IMR-90 (cell line): ENCODE results near the gene GLCCI1. TPM values are rescaled to one million over a fixed set of nuclear protein-coding genes. Genes with fewer than 3 reads are reported as not detected.

Experiments
- ATAC-seq: fragments of 200-7000 bp; cut with Tn5 transposase; 2 replicates; pipeline ENCODE4 v1.9.1; 2020; ENCODE audit warnings: low read depth, mild to moderate bottlenecking, moderate library complexity
- BruUV-seq: library from RNA; stranded (reverse); fragments of 400-500 nt; replicated peaks from 2 replicates; lab custom pipeline; 2021; lab: Mats Ljungman, UMichigan
- CTCF ChIA-PET: fragments of 300-600 bp; formaldehyde crosslinking; extraction: SDS; loops from one replicate; lab custom pipeline; 2021; ENCODE audit warnings: antibody characterized with exemption; lab: Yijun Ruan, JAX
- POLR2A ChIA-PET: fragments of 300-600 bp; sonication (Branson Sonifier 250); formaldehyde crosslinking; loops from one replicate; lab custom pipeline; 2022; ENCODE audit warnings: antibody characterized with exemption; ENCODE audit not compliant: unreplicated experiment; lab: Charles Lee
- DNase-seq: peaks from one replicate; pipeline ENCODE4 v3.0.0; 2013
- H2AFZ ChIP-seq: replicated peaks from 2 replicates; pipeline ENCODE3; 2013; ENCODE audit warnings: low read length, mild to moderate bottlenecking; ENCODE audit not compliant: poor library complexity
- H2AK5ac ChIP-seq: 2 replicates; pipeline ENCODE4 v1.6.1; 2013; ENCODE audit warnings: low read depth, low read length, inconsistent platforms
- H2AK9ac ChIP-seq: replicated peaks from 2 replicates; pipeline ENCODE3; 2013; ENCODE audit warnings: mild to moderate bottlenecking, low read depth, low read length, moderate library complexity; ENCODE audit not compliant: poor library complexity
- H2BK120ac ChIP-seq: 2 replicates; pipeline ENCODE4 v1.6.1; 2013; ENCODE audit warnings: low read depth, low read length, inconsistent platforms
- H2BK15ac ChIP-seq: 3 replicates; pipeline ENCODE4 v1.6.1; 2013; ENCODE audit warnings: low read depth, low read length, inconsistent platforms
- H2BK20ac ChIP-seq: 2 replicates; pipeline ENCODE4 v1.6.1; 2013; ENCODE audit warnings: low read depth, mild to moderate bottlenecking, inconsistent platforms, low read length, moderate library complexity
- H2BK5ac ChIP-seq: 2 replicates; pipeline ENCODE4 v1.6.1; 2013; ENCODE audit warnings: mild to moderate bottlenecking, low read depth, low read length, inconsistent platforms; ENCODE audit not compliant: poor library complexity, severe bottlenecking
- H3K14ac ChIP-seq: replicated peaks from 2 replicates; pipeline ENCODE4 v1.6.1; 2013; ENCODE audit warnings: low read depth, low read length, inconsistent platforms
- H3K18ac ChIP-seq: 2 replicates; pipeline ENCODE4 v1.6.1; 2013; ENCODE audit warnings: low read depth, low read length, control low read depth
- H3K23ac ChIP-seq: 2 replicates; pipeline ENCODE4 v1.6.1; 2013; ENCODE audit warnings: low read depth, low read length, inconsistent platforms
- H3K27ac ChIP-seq: 2 replicates; pipeline ENCODE4 v1.5.1; 2013; ENCODE audit warnings: mild to moderate bottlenecking, control low read depth, low read length; ENCODE audit not compliant: insufficient read depth
- H3K27me3 ChIP-seq: 2 replicates; pipeline ENCODE4 v1.6.1; 2013; ENCODE audit warnings: low read length; ENCODE audit not compliant: control insufficient read depth, insufficient read depth
- H3K36me3 ChIP-seq: 2 replicates; pipeline ENCODE4 v1.6.1; 2013; ENCODE audit warnings: low read length, mixed read lengths; ENCODE audit not compliant: control insufficient read depth, insufficient read depth
- H3K4ac ChIP-seq: 2 replicates; pipeline ENCODE4 v1.6.1; 2013; ENCODE audit warnings: low read depth, low read length, inconsistent platforms
- H3K4me1 ChIP-seq: 2 replicates; pipeline ENCODE4 v1.6.1; 2013; ENCODE audit warnings: low read length, mixed read lengths; ENCODE audit not compliant: control insufficient read depth, insufficient read depth
- H3K4me2 ChIP-seq: 2 replicates; pipeline ENCODE4 v1.6.1; 2013; ENCODE audit warnings: low read depth, mild to moderate bottlenecking, control low read depth, low read length, moderate library complexity
- H3K4me3 ChIP-seq: 2 replicates; pipeline ENCODE4 v1.5.1; 2013; ENCODE audit warnings: low read depth, mild to moderate bottlenecking, control low read depth, low read length, moderate library complexity; ENCODE audit not compliant: insufficient read depth
- H3K56ac ChIP-seq: 2 replicates; pipeline ENCODE4 v1.6.1; 2013; ENCODE audit warnings: low read length, inconsistent platforms; ENCODE audit not compliant: insufficient read depth; ENCODE audit errors: extremely low read depth
- H3K79me1 ChIP-seq, 2 experiments: 2 replicates each; pipeline ENCODE4 v1.6.1; 2013; ENCODE audit warnings: low read length in 2 of 2, inconsistent platforms in 1 of 2, low read depth in 1 of 2
- H3K9ac ChIP-seq: 2 replicates; pipeline ENCODE4 v1.6.1; 2013; ENCODE audit warnings: low read depth, low read length, control low read depth
- H3K9me1 ChIP-seq: 2 replicates; pipeline ENCODE4 v1.6.1; 2013; ENCODE audit warnings: low read length, inconsistent platforms; ENCODE audit not compliant: insufficient read depth
- H3K9me3 ChIP-seq: 2 replicates; pipeline ENCODE4 v1.6.1; 2013; ENCODE audit warnings: low read length; ENCODE audit not compliant: control insufficient read depth, insufficient read depth
- H4K20me1 ChIP-seq: 2 replicates; pipeline ENCODE4 v1.6.1; 2013; ENCODE audit warnings: low read length, inconsistent platforms; ENCODE audit not compliant: insufficient read depth
- H4K5ac ChIP-seq: 2 replicates; pipeline ENCODE4 v1.6.1; 2013; ENCODE audit warnings: mild to moderate bottlenecking, low read depth, low read length, control low read depth
- H4K8ac ChIP-seq, 2 experiments: 2 replicates each; pipeline ENCODE4 v1.6.1; 2013; ENCODE audit warnings: low read depth in 2 of 2, low read length in 2 of 2, control low read depth in 1 of 2, inconsistent platforms in 1 of 2
- H4K91ac ChIP-seq: 2 replicates; pipeline ENCODE4 v1.6.1; 2013; ENCODE audit warnings: low read depth, low read length, inconsistent platforms; ENCODE audit not compliant: insufficient read depth
- BHLHE40 ChIP-seq: fragments of 150-350 bp; IDR thresholded peaks from 2 replicates; pipeline ENCODE4 v1.6.1; 2016; ENCODE audit warnings: mild to moderate bottlenecking, low read depth, low read length
- CEBPB ChIP-seq: IDR thresholded peaks from 2 replicates; pipeline ENCODE4 v1.6.1; 2012; ENCODE audit warnings: low read depth, low read length, improper control_type of control experiment
- CHD1 ChIP-seq: IDR thresholded peaks from 2 replicates; pipeline ENCODE4 v1.6.1; 2012; ENCODE audit warnings: low read depth, low read length, improper control_type of control experiment
- CTCF ChIP-seq: conservative IDR thresholded peaks from 2 replicates; pipeline ENCODE4 v1.5.1; 2012; ENCODE audit warnings: mild to moderate bottlenecking, low read depth, low read length, improper control_type of control experiment
- FOS ChIP-seq: fragments of 150-350 bp; IDR thresholded peaks from 2 replicates; pipeline ENCODE4 v1.6.1; 2016; ENCODE audit warnings: low read depth, low read length
- MAFK ChIP-seq: IDR thresholded peaks from 2 replicates; pipeline ENCODE4 v1.6.1; 2012; ENCODE audit warnings: low read depth, low read length, improper control_type of control experiment
- MAZ ChIP-seq: IDR thresholded peaks from 2 replicates; pipeline ENCODE4 v1.6.1; 2012; ENCODE audit warnings: low read depth, mild to moderate bottlenecking, low read length, improper control_type of control experiment, moderate library complexity, borderline replicate concordance
- MXI1 ChIP-seq: IDR thresholded peaks from 2 replicates; pipeline ENCODE4 v1.6.1; 2012; ENCODE audit warnings: low read depth, mild to moderate bottlenecking, low read length, moderate library complexity, borderline replicate concordance
- NFE2L2 ChIP-seq: fragments of 150-350 bp; IDR thresholded peaks from 2 replicates; pipeline ENCODE4 v1.6.1; 2016; ENCODE audit warnings: low read depth, mild to moderate bottlenecking, low read length
- POLR2A ChIP-seq: IDR thresholded peaks from 2 replicates; pipeline ENCODE4 v1.6.1; 2012; ENCODE audit warnings: mild to moderate bottlenecking, low read depth, low read length
- RAD21 ChIP-seq: IDR thresholded peaks from 2 replicates; pipeline ENCODE4 v1.6.1; 2012; ENCODE audit warnings: low read length, improper control_type of control experiment
- RCOR1 ChIP-seq: IDR thresholded peaks from 2 replicates; pipeline ENCODE4 v1.6.1; 2012; ENCODE audit warnings: mild to moderate bottlenecking, low read length, improper control_type of control experiment; ENCODE audit not compliant: insufficient replicate concordance
- RFX5 ChIP-seq: IDR thresholded peaks from 2 replicates; pipeline ENCODE4 v1.8.0; 2012; ENCODE audit warnings: low read depth, mild to moderate bottlenecking, low read length, moderate library complexity
- SMC3 ChIP-seq: fragments of 150-350 bp; IDR thresholded peaks from 2 replicates; pipeline ENCODE4 v1.6.1; 2016; ENCODE audit warnings: low read depth, mild to moderate bottlenecking, antibody characterized with exemption, low read length, moderate library complexity
- USF2 ChIP-seq: fragments of 150-350 bp; IDR thresholded peaks from 2 replicates; pipeline ENCODE4 v1.6.1; 2017; ENCODE audit warnings: mild to moderate bottlenecking, antibody characterized with exemption, low read length, low read depth
- dilution Hi-C: fragments of 300-500 bp; cut with HindIII; formaldehyde crosslinking; loops from one replicate; pipeline ENCODE4 v1.14.3; 2018; ENCODE audit warnings: low sequenced_read_pairs; ENCODE audit not compliant: unreplicated experiment
- in situ Hi-C: fragments of 300-500 bp; cut with MboI; formaldehyde crosslinking; loops from 3 replicates; pipeline ENCODE4 v1.14.3; 2019; ENCODE audit warnings: low sequenced_read_pairs, inconsistent platforms, mixed read lengths
- intact Hi-C: fragments of 100-400 bp; cut with micrococcal nuclease; formaldehyde crosslinking; loops from 2 replicates; pipeline ENCODE4 v1.10.0; 2022
- polyA plus RNA-seq, 3 experiments: library from polyadenylated mRNA; depleted of rRNA; stranded (reverse); fragments of >200 nt; gene quantifications; 2 replicates each; pipeline ENCODE4 v1.2.3, GENCODE V29; 2012; ENCODE audit warnings: low replicate concordance in 1 of 3
- total RNA-seq: library from RNA; depleted of rRNA; stranded (reverse); fragments of >200 nt; gene quantifications from 2 replicates; pipeline ENCODE4 v1.2.3, GENCODE V29; 2012
- TF ChIP-seq, protein P1 (sequence below): fragments of 150-350 bp; IDR thresholded peaks from 2 replicates; pipeline ENCODE4 v1.6.1; 2016; ENCODE audit warnings: low read depth, mild to moderate bottlenecking, low read length, moderate library complexity, borderline replicate concordance

The GLCCI1 gene
- total and polyA plus RNA-seq, 2 of the 4 experiments (the other 2 are of a cell fraction), result 4.1 to 6.2 TPM

DNA sequence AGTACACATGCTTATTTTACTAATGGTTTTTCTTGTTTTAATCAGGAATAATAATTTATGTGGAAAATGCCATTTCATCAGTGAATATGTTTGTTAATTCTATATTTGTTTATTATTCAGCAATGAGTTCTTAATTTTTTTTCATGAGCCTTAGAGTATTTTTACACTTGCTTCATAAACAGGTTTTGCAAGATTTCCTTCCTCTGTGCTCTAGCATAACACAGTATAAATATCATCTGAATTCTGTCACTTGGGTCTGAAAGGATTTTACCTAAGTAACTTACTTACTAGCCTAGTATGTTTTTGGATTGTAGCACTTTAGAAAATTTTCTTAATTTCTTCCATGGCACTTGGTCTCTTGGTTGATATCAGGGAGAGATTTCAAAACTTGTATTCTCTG, 45.8 kb downstream of the GLCCI1 start:
- in situ Hi-C loops, result no loop called here
- H2BK20ac ChIP-seq, result no peak overlapping the region
- H3K56ac ChIP-seq, result no peak overlapping the region
- no peak for DNase-seq
- no peaks in the 10 kb centered on the region for H3K27me3 ChIP-seq
- dilution Hi-C loops, result no loop called here
- H3K4me3 ChIP-seq, result no peak overlapping the region
- H3K18ac ChIP-seq, result no peak overlapping the region
- H4K5ac ChIP-seq, result no peak overlapping the region
- H3K27ac ChIP-seq, result no peak overlapping the region
- no peak overlapping the region for H4K8ac ChIP-seq
- peaks cover 0 to under 1% of the 10 kb centered on the region in 2 experiments; a peak in 1 of 4 replicates for H3K79me1 ChIP-seq
- H2BK15ac ChIP-seq, result no peak overlapping the region
- H4K91ac ChIP-seq, result no peak overlapping the region
- H3K4me1 ChIP-seq, result no peaks in the 10 kb centered on the region
- no peak overlapping the region for H2AK9ac ChIP-seq
- no peak overlapping the region for H3K14ac ChIP-seq
- CTCF ChIA-PET, result no interaction called here
- H3K9me1 ChIP-seq, result no peaks in the 10 kb centered on the region
- H3K9me3 ChIP-seq, result no peaks in the 10 kb centered on the region
- no peaks in the 10 kb centered on the region for H3K36me3 ChIP-seq
- no peak for TF ChIP-seq RCOR1
- no peak for TF ChIP-seq FOS
- TF ChIP-seq CHD1, result no peak
- TF ChIP-seq CEBPB, result no peak
- no peak for TF ChIP-seq RAD21
- TF ChIP-seq SMC3, result no peak
- no peak for TF ChIP-seq RFX5
- TF ChIP-seq BHLHE40, result no peak
- TF ChIP-seq MXI1, result no peak
- no peak for TF ChIP-seq CTCF
- no peak for TF ChIP-seq MAFK
- TF ChIP-seq MAZ, result no peak
- no peak for TF ChIP-seq NFE2L2
- TF ChIP-seq USF2, result no peak
- TF ChIP-seq, protein P1, sequence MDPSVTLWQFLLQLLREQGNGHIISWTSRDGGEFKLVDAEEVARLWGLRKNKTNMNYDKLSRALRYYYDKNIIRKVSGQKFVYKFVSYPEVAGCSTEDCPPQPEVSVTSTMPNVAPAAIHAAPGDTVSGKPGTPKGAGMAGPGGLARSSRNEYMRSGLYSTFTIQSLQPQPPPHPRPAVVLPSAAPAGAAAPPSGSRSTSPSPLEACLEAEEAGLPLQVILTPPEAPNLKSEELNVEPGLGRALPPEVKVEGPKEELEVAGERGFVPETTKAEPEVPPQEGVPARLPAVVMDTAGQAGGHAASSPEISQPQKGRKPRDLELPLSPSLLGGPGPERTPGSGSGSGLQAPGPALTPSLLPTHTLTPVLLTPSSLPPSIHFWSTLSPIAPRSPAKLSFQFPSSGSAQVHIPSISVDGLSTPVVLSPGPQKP, result no peak
- no peak for TF ChIP-seq POLR2A
- H2BK5ac ChIP-seq, result no peak overlapping the region
- H3K9ac ChIP-seq, result no peak overlapping the region
- no peak overlapping the region for H3K23ac ChIP-seq
- POLR2A ChIA-PET, result no interaction called here
- no peaks in the 10 kb centered on the region for H4K20me1 ChIP-seq
- no peak overlapping the region for H2AFZ ChIP-seq
- intact Hi-C loops, result no loop called here
- H2AK5ac ChIP-seq, result no peak overlapping the region
- H3K4ac ChIP-seq, result no peak overlapping the region
- BruUV-seq, result no TSS peak
- H2BK120ac ChIP-seq, result no peak overlapping the region
- no peak for ATAC-seq
- H3K4me2 ChIP-seq, result no peak overlapping the region
